Gastrocnemius medialis (tissue), 4 donors: ENCODE measurements around the gene CD79A.

Experiments
- POLR2A ChIP-seq, 2 donors: fragments of 450-650 bp; IDR thresholded peaks; one replicate each; pipeline ENCODE4 v1.6.1; 2017; ENCODE audit warnings: antibody characterized with exemption in 2 of 2, mild to moderate bottlenecking in 2 of 2, moderate library complexity in 2 of 2
- TF ChIP-seq, protein P1 (sequence below), 5 experiments: fragments of 450-650 bp in 3 of 5; fragments of 200-600 bp in 2 of 5; sonication (generic) in 2 of 5; IDR thresholded peaks in 4 of 5; conservative IDR thresholded peaks in 1 of 5; 1 replicate in 4 of 5; 2 replicates in 1 of 5; pipeline ENCODE4 v1.5.1; 2016 to 2019; ENCODE audit warnings: antibody characterized with exemption in 5 of 5, mild to moderate bottlenecking in 3 of 5, moderate library complexity in 3 of 5

GRCh38 chr19:41868989-41869300 lies 8.1 kb upstream of the CD79A start:
- no peak for TF ChIP-seq POLR2A (IDR thresholded peaks at IDR 0.05)
- TF ChIP-seq, protein P1, sequence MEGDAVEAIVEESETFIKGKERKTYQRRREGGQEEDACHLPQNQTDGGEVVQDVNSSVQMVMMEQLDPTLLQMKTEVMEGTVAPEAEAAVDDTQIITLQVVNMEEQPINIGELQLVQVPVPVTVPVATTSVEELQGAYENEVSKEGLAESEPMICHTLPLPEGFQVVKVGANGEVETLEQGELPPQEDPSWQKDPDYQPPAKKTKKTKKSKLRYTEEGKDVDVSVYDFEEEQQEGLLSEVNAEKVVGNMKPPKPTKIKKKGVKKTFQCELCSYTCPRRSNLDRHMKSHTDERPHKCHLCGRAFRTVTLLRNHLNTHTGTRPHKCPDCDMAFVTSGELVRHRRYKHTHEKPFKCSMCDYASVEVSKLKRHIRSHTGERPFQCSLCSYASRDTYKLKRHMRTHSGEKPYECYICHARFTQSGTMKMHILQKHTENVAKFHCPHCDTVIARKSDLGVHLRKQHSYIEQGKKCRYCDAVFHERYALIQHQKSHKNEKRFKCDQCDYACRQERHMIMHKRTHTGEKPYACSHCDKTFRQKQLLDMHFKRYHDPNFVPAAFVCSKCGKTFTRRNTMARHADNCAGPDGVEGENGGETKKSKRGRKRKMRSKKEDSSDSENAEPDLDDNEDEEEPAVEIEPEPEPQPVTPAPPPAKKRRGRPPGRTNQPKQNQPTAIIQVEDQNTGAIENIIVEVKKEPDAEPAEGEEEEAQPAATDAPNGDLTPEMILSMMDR (IDR thresholded peaks at IDR 0.05 in 4 of 5, conservative IDR thresholded peaks at IDR 0.05 in 1 of 5): no peak
